ENCODE results near the gene NPAS2.

- TF ChIP-seq CTCF (IDR thresholded peaks at IDR 0.05), result no peak
- TF ChIP-seq POLR2AphosphoS5 (IDR thresholded peaks at IDR 0.05), result no peak
Measured at GRCh38 chr2:100945433-100945740, 125.4 kb downstream of the NPAS2 start.

Data from upper lobe of left lung (tissue), 4 donors.